Thyroid gland (tissue), 4 donors: Measurements from ENCODE around the gene EPN1.

Source experiments
- POLR2A ChIP-seq, 2 donors: fragments of 450-650 bp; IDR thresholded peaks; one replicate each; pipeline ENCODE4 v1.6.1; 2017; ENCODE audit warnings: antibody characterized with exemption in 2 of 2, mild to moderate bottlenecking in 2 of 2, moderate library complexity in 1 of 2
- TF ChIP-seq, protein P1 (sequence below), 6 experiments: fragments of 200-600 bp in 3 of 6; fragments of 450-650 bp in 3 of 6; sonication (generic) in 3 of 6; IDR thresholded peaks; one replicate each; pipeline ENCODE4 v1.5.1; 2016 to 2019; ENCODE audit warnings: antibody characterized with exemption in 6 of 6, mild to moderate bottlenecking in 2 of 6, inconsistent platforms in 1 of 6, moderate library complexity in 1 of 6

DNA sequence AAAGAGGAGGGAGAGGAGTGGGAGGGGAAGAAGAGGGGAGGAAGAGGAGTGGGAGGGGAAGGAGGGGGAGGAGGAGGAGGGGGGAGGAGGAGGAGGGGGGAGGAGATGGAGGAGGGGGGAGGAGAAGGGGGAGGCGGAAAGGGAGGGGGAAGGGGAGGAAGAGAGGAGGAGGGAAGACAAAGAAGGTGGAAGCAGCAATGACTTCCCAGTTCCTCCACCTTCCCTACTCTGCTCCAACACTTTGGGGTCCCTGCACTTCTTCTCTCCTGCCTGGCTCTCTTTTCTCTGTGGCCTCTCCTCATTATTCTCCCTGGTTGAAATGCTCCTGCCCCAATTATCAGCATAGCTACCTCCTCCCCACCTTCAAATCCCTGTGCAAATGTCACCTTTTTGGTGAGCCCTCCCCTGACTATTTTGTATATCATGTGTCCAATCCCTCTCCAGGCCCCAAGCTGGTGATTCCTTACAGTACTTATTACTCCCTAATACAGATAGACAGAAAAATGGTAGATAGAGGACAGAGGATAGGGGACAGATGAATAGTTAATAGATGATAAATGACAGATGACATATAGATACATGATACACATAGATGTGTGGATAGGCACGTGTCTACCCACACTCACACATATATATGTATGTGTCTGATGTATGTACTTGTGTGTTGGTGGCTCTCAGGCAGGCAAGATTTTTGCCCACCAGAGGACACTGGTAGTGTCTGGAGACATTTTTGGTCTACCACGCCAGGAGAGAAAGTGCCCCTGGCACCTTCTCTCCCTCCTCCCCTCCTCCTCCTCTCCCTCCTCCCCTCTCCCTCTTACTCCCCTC lies 38.0 kb downstream of the EPN1 start:
- TF ChIP-seq, protein P1, sequence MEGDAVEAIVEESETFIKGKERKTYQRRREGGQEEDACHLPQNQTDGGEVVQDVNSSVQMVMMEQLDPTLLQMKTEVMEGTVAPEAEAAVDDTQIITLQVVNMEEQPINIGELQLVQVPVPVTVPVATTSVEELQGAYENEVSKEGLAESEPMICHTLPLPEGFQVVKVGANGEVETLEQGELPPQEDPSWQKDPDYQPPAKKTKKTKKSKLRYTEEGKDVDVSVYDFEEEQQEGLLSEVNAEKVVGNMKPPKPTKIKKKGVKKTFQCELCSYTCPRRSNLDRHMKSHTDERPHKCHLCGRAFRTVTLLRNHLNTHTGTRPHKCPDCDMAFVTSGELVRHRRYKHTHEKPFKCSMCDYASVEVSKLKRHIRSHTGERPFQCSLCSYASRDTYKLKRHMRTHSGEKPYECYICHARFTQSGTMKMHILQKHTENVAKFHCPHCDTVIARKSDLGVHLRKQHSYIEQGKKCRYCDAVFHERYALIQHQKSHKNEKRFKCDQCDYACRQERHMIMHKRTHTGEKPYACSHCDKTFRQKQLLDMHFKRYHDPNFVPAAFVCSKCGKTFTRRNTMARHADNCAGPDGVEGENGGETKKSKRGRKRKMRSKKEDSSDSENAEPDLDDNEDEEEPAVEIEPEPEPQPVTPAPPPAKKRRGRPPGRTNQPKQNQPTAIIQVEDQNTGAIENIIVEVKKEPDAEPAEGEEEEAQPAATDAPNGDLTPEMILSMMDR (IDR thresholded peaks at IDR 0.05): no peak
- TF ChIP-seq POLR2A (IDR thresholded peaks at IDR 0.05): no peak
